IPS-NIHi7 (cell line): Measurements from ENCODE around the gene ITGAV.

Experiments
- DNase-seq: peaks from one replicate; pipeline ENCODE4 v3.0.0; 2012; ENCODE audit warnings: mixed read lengths; ENCODE audit errors: extremely low spot score

The ITGAV gene

DNA sequence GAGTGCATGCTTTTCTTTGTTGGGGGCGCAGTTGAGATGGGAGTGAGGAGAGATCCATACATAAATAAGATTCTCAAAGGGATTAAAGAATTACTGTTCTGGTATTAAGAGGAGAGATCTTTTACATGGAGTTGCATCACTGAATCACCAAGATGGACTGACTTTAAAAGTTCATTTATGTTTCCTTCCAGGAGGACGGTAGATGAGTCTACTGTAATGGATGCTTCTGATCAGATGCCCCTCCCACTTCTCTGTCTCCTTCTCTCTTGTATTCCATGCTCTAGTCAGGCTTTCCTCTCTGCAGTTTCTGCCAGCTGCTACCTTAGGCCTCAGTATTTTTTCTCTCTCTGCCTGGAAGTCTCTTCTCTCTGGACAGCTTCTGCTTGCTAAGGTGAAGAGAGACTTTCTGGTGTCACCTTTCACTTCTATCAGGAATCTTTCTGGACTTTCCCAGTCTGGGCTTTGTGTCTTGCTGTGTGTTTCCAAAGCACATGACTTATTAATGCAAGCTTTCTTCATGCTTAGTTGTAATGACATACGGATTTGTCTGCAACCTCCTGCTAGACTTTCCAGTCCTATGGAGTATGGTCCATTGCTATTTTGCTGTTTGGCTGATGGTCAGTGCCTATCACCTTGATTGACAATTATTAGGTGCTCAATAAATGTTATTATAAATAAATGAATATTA is 127.6 kb downstream of the ITGAV start:
- DNase-seq = peak; percentile 28

DNA sequence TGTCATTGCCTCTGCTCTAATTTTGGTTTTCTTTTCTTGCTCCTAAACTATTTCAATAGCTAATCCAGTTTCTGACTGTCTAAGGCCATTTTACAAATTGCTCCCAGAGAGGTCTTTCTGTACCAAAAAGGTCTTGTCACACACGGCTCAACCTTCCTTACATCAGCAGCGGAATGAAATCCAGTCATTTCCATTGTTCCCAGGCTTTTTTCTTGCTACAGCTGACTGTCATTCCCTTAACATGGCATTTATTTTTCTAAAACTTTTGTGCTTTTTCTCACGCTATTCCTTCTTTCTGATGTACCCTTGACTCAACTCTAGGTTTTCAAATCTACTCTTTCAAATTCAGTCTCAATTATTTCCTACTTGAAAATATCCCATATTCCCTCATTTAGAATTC is 128.3 kb downstream of the ITGAV start:
- no peak for DNase-seq

DNA sequence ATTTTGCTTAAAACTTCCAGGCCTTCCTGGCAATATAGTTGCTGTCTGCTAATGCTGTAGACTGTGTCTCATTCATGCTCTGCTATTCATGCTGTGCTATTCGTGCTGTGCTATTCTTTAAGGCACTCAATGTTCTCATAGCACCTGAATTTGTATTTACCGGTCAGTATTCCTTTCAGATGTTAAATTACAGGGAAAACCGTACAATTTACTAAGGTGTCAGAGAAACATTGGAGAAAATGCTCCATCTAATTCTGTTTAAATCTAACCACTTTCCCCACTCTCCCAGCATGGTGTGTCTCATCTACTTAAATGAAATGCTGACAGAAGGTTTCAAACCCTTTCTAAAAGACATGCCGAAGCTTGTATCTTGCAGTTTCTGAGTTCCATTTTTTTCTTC is 129.0 kb downstream of the ITGAV start:
- DNase-seq = no peak

DNA sequence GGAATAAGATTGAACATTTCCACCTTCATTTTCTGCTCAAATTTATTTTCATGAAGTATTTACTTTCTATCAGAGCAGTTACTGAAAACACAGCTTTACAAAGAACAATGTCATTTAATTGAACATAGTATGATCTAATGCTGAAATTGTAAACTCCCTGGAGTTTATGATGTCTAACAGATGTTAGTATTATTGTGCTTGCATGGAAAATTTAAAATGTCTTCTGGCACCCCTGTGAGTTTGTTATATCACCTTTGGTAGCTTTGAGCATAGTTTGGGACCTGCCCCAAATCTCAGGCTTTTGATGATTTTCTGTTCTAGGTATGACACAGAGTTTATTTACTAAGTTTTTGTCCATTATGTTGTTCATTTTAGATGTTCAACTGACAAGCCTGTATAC is 132.1 kb downstream of the ITGAV start:
- DNase-seq = no peak

DNA sequence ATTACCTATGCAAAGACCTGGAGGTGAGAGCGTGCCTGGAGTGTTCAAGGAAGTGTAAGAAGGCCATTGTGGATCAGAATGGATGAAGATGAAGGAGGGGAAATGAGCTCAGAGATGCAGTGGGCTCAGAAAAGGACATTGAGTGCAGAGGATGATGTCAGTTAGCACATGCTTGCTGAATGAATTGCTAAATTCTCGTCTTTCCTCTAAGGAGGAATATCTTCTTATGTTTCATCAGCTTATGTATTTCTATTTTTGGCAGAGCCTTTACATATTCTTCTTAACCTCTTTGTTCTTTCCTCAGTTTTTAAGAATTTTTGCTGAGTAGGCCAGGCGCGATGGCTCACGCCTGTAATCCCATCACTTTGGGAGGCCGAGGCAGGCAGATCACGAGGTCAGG is 134.9 kb downstream of the ITGAV start:
- no peak for DNase-seq

DNA sequence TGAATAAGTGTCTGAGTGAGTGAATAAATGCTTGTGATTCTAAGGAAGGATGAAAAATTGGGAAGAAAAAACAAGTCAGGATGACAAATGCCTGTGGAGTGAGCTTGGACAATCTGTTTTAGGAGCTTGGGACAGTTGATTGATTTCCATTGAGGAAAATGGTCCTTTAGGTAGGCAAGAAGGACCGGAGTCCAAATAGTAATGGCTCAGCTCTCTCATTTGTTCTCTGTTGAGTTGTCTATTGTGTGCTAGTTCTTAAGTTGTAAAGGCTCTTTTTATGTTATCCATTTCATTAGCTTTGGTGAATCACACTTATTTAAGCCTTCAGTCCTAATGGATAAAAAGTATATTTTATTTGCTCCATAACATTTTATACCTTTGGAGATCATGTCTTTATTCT is 135.9 kb downstream of the ITGAV start:
- DNase-seq = no peak

DNA sequence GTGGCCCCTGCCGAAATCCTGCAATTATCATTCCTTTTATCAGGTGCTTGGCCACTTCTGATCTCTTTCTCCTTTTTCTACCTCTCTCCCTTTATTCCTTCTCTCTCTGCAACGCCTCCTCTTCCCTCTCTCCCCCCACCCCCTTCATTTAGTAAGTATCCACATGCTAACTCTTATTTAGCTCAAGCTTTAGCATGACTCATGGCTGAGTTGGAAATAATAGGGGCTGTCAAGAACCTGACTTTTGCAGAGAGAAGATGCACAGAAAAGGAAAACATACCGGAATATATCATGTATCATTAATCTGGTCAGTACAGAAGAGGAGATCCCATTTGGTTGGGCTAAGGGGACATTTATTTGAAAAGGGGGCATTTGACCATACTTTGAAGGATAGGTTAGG is 137.1 kb downstream of the ITGAV start:
- DNase-seq = no peak

DNA sequence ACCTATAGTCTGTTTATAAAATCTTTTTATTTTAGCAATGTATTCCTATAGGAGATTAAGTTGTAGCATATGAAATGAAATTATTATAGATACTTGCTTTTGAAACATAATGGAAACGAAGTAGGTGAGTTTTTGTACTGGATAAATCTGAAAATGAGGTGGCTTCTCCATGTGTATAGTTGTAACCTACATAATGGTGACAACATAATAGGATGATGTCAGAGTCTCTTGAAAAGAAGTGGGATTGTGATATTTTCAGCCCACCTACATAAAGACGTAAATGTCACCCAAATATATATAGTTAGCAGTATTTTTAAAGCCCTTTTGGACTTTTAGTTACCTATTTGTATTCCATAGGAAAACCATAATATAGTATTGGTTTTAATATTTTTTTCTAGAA is 138.8 kb downstream of the ITGAV start:
- DNase-seq = no peak
